NCI-H1417 (cell line): ENCODE measurements around the gene FRZB.
A peak's percentile ranks its signal among the peaks of the same experiment; 100 is the strongest.
"Not testable (repeated sequence)": the region's sequence is repeated elsewhere in the genome, so short reads cannot be mapped to it uniquely, and the experiment has no call there.

Experiments
- DNase-seq, 3 experiments: peaks; one replicate each; lab custom pipeline; 2025; lab: John Stamatoyannopoulos, UW

Gene FRZB

GRCh38 chr2:182890305-182890704 is 23.9 kb upstream of the FRZB start:
- DNase-seq, result no peak

GRCh38 chr2:182887753-182888415 is 21.4 kb upstream of the FRZB start:
- DNase-seq, result no peak

- no peak for DNase-seq
These were observed 20.7 kb upstream of the FRZB start for GRCh38 chr2:182887093-182887492.

GRCh38 chr2:182885771-182886170 is 19.3 kb upstream of the FRZB start:
- no peak for DNase-seq

GRCh38 chr2:182883451-182883850 is 17.0 kb upstream of the FRZB start:
- DNase-seq, result no peak

- not testable (repeated sequence) for DNase-seq
These were observed 13.7 kb upstream of the FRZB start for GRCh38 chr2:182880100-182880499.

- not testable (repeated sequence) for DNase-seq
These were observed 10.2 kb upstream of the FRZB start for GRCh38 chr2:182876653-182877052.

GRCh38 chr2:182870227-182870626 is 3.8 kb upstream of the FRZB start:
- peak; percentile 8 to 27 (median 9) for DNase-seq

GRCh38 chr2:182868054-182868796 is 1.8 kb upstream of the FRZB start:
- DNase-seq, result peak in 1 of 3 experiments; percentile 15

- no peak for DNase-seq
These were observed 1.1 kb upstream of the FRZB start for GRCh38 chr2:182867426-182868053.

GRCh38 chr2:182866095-182866460 is 359 bp downstream of the FRZB start:
- DNase-seq, result no peak

GRCh38 chr2:182864949-182865570 is 1.4 kb downstream of the FRZB start:
- peak in 1 of 3 experiments; percentile 7 for DNase-seq

- no peak for DNase-seq
These were observed 2.8 kb downstream of the FRZB start for GRCh38 chr2:182863642-182864041.

GRCh38 chr2:182862091-182862490 is 4.3 kb downstream of the FRZB start:
- DNase-seq, result no peak

- DNase-seq, result no peak
These were observed 5.6 kb downstream of the FRZB start for GRCh38 chr2:182860858-182861257.

- DNase-seq, result no peak
These were observed 7.8 kb downstream of the FRZB start for GRCh38 chr2:182858671-182859070.

GRCh38 chr2:182855376-182855775 is 11.1 kb downstream of the FRZB start:
- no peak for DNase-seq

- DNase-seq, result no peak
These were observed 11.9 kb downstream of the FRZB start for GRCh38 chr2:182854375-182855105.

- no peak for DNase-seq
These were observed 13.6 kb downstream of the FRZB start for GRCh38 chr2:182852801-182853200.

GRCh38 chr2:182852090-182852489 is 14.3 kb downstream of the FRZB start:
- peak; percentile 35 to 68 (median 58) for DNase-seq

- DNase-seq, result no peak
These were observed 20.5 kb downstream of the FRZB start for GRCh38 chr2:182845794-182846417.

- DNase-seq, result no peak
These were observed 30.0 kb downstream of the FRZB start for GRCh38 chr2:182836451-182836850.
